ENCODE results near the gene USF1.

Gene USF1

GRCh38 chr1:161083748-161084596 lies 38.2 kb upstream of the USF1 start:
- Histone ChIP-seq H3K4me3 (no peak overlapping the region), H3K27ac (peak overlapping the region in 1 of 2 donors; percentile 62)
- no peak for DNase-seq (ENCODE audit: low spot score)
- no peak for TF ChIP-seq CTCF (IDR thresholded peaks at IDR 0.05)

- H3K4me3 ChIP-seq = no peak overlapping the region
- peak; percentile 89 for DNase-seq (ENCODE audit: low spot score)
- H3K27ac ChIP-seq = peak overlapping the region in 1 of 2 donors; percentile 62
- TF ChIP-seq CTCF (IDR thresholded peaks at IDR 0.05) = no peak
These were observed 37.4 kb upstream of the USF1 start for GRCh38 chr1:161082996-161083747.

- peak overlapping the region in 1 of 2 donors; percentile 62 for H3K27ac ChIP-seq
- TF ChIP-seq CTCF (IDR thresholded peaks at IDR 0.05) = no peak
- no peak overlapping the region for H3K4me3 ChIP-seq
- DNase-seq (ENCODE audit: low spot score) = no peak
These were observed 36.7 kb upstream of the USF1 start for GRCh38 chr1:161082483-161082882.

- no peak overlapping the region for H3K4me3 ChIP-seq
These were observed 35.7 kb upstream of the USF1 start for GRCh38 chr1:161081519-161081918.

GRCh38 chr1:161080441-161081405 lies 34.9 kb upstream of the USF1 start:
- TF ChIP-seq CTCF (IDR thresholded peaks at IDR 0.05) = no peak
- no peak overlapping the region for H3K27ac ChIP-seq
- no peak overlapping the region for H3K4me3 ChIP-seq
- no peak for DNase-seq (ENCODE audit: low spot score)

More at GRCh38 chr1:161081519-161081918, 35.7 kb upstream of the USF1 start:
- TF ChIP-seq CTCF (IDR thresholded peaks at IDR 0.05) = no peak
- H3K27ac ChIP-seq = no peak overlapping the region
- DNase-seq (ENCODE audit: low spot score) = no peak

- no peak overlapping the region for H3K27ac ChIP-seq
- no peak overlapping the region for H3K4me3 ChIP-seq
- no peak for DNase-seq (ENCODE audit: low spot score)
- TF ChIP-seq CTCF (IDR thresholded peaks at IDR 0.05) = no peak
These were observed 33.8 kb upstream of the USF1 start for GRCh38 chr1:161079436-161080110.

All from coronary artery (tissue), 2 donors.